Measurements from ENCODE around the gene PET117. TPM values are rescaled to one million over a fixed set of nuclear protein-coding genes. Genes with fewer than 3 reads are reported as not detected.

Gene PET117
- total and polyA plus RNA-seq, 2 donors (not counting 3 experiments of a cell fraction or from before 2014, with no cell fraction given) = 4.6 to 11.4 TPM

GRCh38 chr20:18165553-18165952 lies 27.9 kb downstream of the PET117 start:
- no peak overlapping the region for H3K4me3 ChIP-seq (replicated peaks in 1 of 3; ENCODE audit: insufficient read depth in 1 of 3, low read depth in 1 of 3, low read length in 3 of 3)
- H3K27me3 ChIP-seq (ENCODE audit: control insufficient read depth in 2 of 2, insufficient read depth in 2 of 2, low read length in 2 of 2) = no peaks in the 10 kb centered on the region
- no peaks in the 10 kb centered on the region for H3K9me3 ChIP-seq (replicated peaks; ENCODE audit: control insufficient read depth, insufficient read depth, low read length)
- no peaks in the 10 kb centered on the region for H3K79me2 ChIP-seq (ENCODE audit: control insufficient read depth, insufficient read depth, low read length)
- BruUV-seq (replicated peaks) = no TSS peak
- TF ChIP-seq POLR2AphosphoS5 (IDR thresholded peaks at IDR 0.05; ENCODE audit: insufficient read depth, low read depth, low read length) (no peak), MYC (IDR thresholded peaks at IDR 0.05; ENCODE audit: low read depth, low read length) (no peak), MAX (IDR thresholded peaks at IDR 0.05; ENCODE audit: insufficient read depth, insufficient read length) (no peak), POLR2A (IDR thresholded peaks at IDR 0.05; ENCODE audit: low read depth, low read length) (no peak), GATA2 (IDR thresholded peaks at IDR 0.05; ENCODE audit: insufficient read depth, insufficient read length, low read depth, low read length) (no peak), EZH2 (IDR thresholded peaks at IDR 0.05; ENCODE audit: borderline replicate concordance, low read depth, low read length, severe bottlenecking) (no peak), FOS (IDR thresholded peaks at IDR 0.05; ENCODE audit: borderline replicate concordance, insufficient read depth, low read length) (no peak), JUN (IDR thresholded peaks at IDR 0.05; ENCODE audit: borderline replicate concordance, insufficient read depth, insufficient read length, low read depth) (no peak)
- TF ChIP-seq, protein P1, sequence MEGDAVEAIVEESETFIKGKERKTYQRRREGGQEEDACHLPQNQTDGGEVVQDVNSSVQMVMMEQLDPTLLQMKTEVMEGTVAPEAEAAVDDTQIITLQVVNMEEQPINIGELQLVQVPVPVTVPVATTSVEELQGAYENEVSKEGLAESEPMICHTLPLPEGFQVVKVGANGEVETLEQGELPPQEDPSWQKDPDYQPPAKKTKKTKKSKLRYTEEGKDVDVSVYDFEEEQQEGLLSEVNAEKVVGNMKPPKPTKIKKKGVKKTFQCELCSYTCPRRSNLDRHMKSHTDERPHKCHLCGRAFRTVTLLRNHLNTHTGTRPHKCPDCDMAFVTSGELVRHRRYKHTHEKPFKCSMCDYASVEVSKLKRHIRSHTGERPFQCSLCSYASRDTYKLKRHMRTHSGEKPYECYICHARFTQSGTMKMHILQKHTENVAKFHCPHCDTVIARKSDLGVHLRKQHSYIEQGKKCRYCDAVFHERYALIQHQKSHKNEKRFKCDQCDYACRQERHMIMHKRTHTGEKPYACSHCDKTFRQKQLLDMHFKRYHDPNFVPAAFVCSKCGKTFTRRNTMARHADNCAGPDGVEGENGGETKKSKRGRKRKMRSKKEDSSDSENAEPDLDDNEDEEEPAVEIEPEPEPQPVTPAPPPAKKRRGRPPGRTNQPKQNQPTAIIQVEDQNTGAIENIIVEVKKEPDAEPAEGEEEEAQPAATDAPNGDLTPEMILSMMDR (IDR thresholded peaks at IDR 0.05; ENCODE audit: extremely low read depth in 1 of 2, insufficient read depth in 1 of 2, low read depth in 1 of 2, low read length in 2 of 2) = no peak
- no peak overlapping the region for H3K4me2 ChIP-seq (ENCODE audit: insufficient read depth, low read length)
- DNase-seq (ENCODE audit: low read depth, low spot score) (no peak), FAIRE-seq (no peak)
- H2AFZ ChIP-seq (ENCODE audit: low read depth, low read length) = no peak overlapping the region
- no peak overlapping the region for H3K9ac ChIP-seq (replicated peaks; ENCODE audit: extremely low read depth, insufficient read depth, low read length)
- dilution Hi-C loops (cut with MboI; ENCODE audit: extremely low pct_ligation_motif_present, low sequenced_read_pairs) (no loop called here), intact Hi-C loops (cut with micrococcal nuclease) (no loop called here)
- CTCF ChIA-PET = no interaction called here
- peaks cover 4% of the 10 kb centered on the region for H3K4me1 ChIP-seq (ENCODE audit: control insufficient read depth, extremely low read depth, insufficient read depth, low read length)
- no peaks in the 10 kb centered on the region for H4K20me1 ChIP-seq (replicated peaks; ENCODE audit: control insufficient read depth, extremely low read depth, insufficient read depth, low read length)
- no peak overlapping the region for H3K27ac ChIP-seq (ENCODE audit: insufficient read depth, low read depth, low read length)
- peaks cover 0 to 12% of the 10 kb centered on the region in 2 experiments for H3K36me3 ChIP-seq (ENCODE audit: control insufficient read depth in 2 of 2, extremely low read depth in 1 of 2, insufficient read depth in 2 of 2, low read length in 2 of 2)
- POLR2A ChIA-PET = no interaction called here
- H3K9me1 ChIP-seq (replicated peaks; ENCODE audit: control insufficient read depth, extremely low read depth, insufficient read depth, low read length) = no peaks in the 10 kb centered on the region

All from endothelial cell of umbilical vein (primary cell).